Neural progenitor cell (in vitro differentiated cells): ENCODE results near the gene CHSY3. TPM values are rescaled to one million over a fixed set of nuclear protein-coding genes. Genes with fewer than 3 reads are reported as not detected.

Experiments
- DNase-seq: peaks from one replicate; pipeline ENCODE4 v3.0.0-alpha.2; 2016; ENCODE audit warnings: low spot score
- H2AFZ ChIP-seq: fragments of 200-600 bp; sonication (generic); replicated peaks from 2 replicates; pipeline ENCODE4 v1.6.1; 2016; ENCODE audit warnings: antibody characterized with exemption
- H3F3A ChIP-seq: fragments of 200-600 bp; sonication (generic); 2 replicates; pipeline ENCODE4 v1.6.1; 2016; ENCODE audit warnings: antibody characterized with exemption, low read depth
- H3K27ac ChIP-seq: fragments of 200-600 bp; sonication (generic); 2 replicates; pipeline ENCODE4 v1.5.1; 2016; ENCODE audit warnings: mild to moderate bottlenecking
- H3K27me3 ChIP-seq: fragments of 200-600 bp; sonication (generic); 2 replicates; pipeline ENCODE4 v1.6.1; 2016; ENCODE audit warnings: mild to moderate bottlenecking, moderate library complexity
- H3K36me3 ChIP-seq: fragments of 200-600 bp; sonication (generic); 2 replicates; pipeline ENCODE4 v1.5.1; 2016
- H3K4me1 ChIP-seq: fragments of 200-600 bp; sonication (generic); 2 replicates; pipeline ENCODE4 v1.6.1; 2016; ENCODE audit warnings: mixed run types
- H3K4me2 ChIP-seq: fragments of 200-600 bp; sonication (generic); 2 replicates; pipeline ENCODE4 v1.6.1; 2016
- H3K4me3 ChIP-seq: fragments of 200-600 bp; sonication (generic); 2 replicates; pipeline ENCODE4 v1.5.1; 2016
- H3K79me2 ChIP-seq: fragments of 200-600 bp; sonication (generic); 2 replicates; pipeline ENCODE4 v1.6.1; 2016; ENCODE audit warnings: low read depth
- H3K9ac ChIP-seq: fragments of 200-600 bp; sonication (generic); 2 replicates; pipeline ENCODE4 v1.6.1; 2016
- H3K9me3 ChIP-seq: fragments of 200-600 bp; sonication (generic); 2 replicates; pipeline ENCODE4 v1.5.1; 2016; ENCODE audit warnings: low read depth
- H4K20me1 ChIP-seq: fragments of 200-600 bp; sonication (generic); 2 replicates; pipeline ENCODE4 v1.6.1; 2016; ENCODE audit warnings: low read depth
- H3K27ac Mint-ChIP-seq: 3 replicates; pipeline ENCODE4 v1.8.0; 2021; ENCODE audit warnings: mixed read lengths
- H3K27me3 Mint-ChIP-seq: 2 replicates; pipeline ENCODE4 v1.8.0; 2022; ENCODE audit warnings: low read depth, mild to moderate bottlenecking, inconsistent platforms, moderate library complexity, mixed read lengths; ENCODE audit not compliant: insufficient read depth
- H3K36me3 Mint-ChIP-seq: 3 replicates; pipeline ENCODE4 v1.8.0; 2021; ENCODE audit warnings: mixed read lengths
- H3K4me1 Mint-ChIP-seq: 3 replicates; pipeline ENCODE4 v1.8.0; 2021; ENCODE audit warnings: mixed read lengths
- H3K4me3 Mint-ChIP-seq: 3 replicates; pipeline ENCODE4 v1.8.0; 2021; ENCODE audit warnings: mild to moderate bottlenecking, moderate library complexity, mixed read lengths
- H3K9me3 Mint-ChIP-seq: 3 replicates; pipeline ENCODE4 v1.8.0; 2020; ENCODE audit warnings: mixed read lengths
- EZH2 ChIP-seq: fragments of 200-600 bp; sonication (generic); IDR thresholded peaks from 2 replicates; pipeline ENCODE4 v1.6.1; 2017; ENCODE audit warnings: antibody characterized with exemption, mild to moderate bottlenecking, moderate library complexity
- EZH2phosphoT487 ChIP-seq: fragments of 200-600 bp; sonication (generic); IDR thresholded peaks from 2 replicates; pipeline ENCODE4 v1.6.1; 2017; ENCODE audit warnings: antibody characterized with exemption
- total RNA-seq: library from RNA; depleted of rRNA; stranded (reverse); fragments of >200 nt; gene quantifications from 2 replicates; pipeline ENCODE4 v1.2.3, GENCODE V29; 2015; ENCODE audit warnings: low replicate concordance
- TF ChIP-seq, protein P1 (sequence below): fragments of 200-600 bp; sonication (generic); IDR thresholded peaks from 2 replicates; pipeline ENCODE4 v1.5.1; 2017; ENCODE audit warnings: antibody characterized with exemption, mild to moderate bottlenecking

The CHSY3 gene
- total RNA-seq, 1 donor from 2014 or later = 0.30 TPM

DNA sequence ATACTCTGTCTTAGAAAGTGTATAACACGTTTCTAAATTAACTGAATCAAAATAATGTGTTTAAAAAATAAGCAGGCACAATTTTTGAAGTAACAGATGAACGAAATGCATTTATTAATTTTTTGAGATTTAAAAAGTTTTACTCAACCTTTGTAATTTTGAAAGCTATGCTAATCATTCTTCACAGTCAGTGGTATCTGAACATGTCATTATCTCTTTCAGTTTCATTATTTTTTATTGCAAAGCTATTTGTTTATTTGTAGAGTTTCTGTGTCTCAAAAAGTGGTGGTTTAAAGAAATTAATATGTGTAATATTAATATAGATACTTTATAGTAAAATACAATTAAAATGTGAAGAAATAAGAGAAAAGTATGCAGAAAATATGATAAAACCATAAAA lies 11.2 kb downstream of the CHSY3 start:
- H4K20me1 ChIP-seq = no peaks in the 10 kb centered on the region
- no peak overlapping the region for H3K4me2 ChIP-seq
- TF ChIP-seq, protein P1, sequence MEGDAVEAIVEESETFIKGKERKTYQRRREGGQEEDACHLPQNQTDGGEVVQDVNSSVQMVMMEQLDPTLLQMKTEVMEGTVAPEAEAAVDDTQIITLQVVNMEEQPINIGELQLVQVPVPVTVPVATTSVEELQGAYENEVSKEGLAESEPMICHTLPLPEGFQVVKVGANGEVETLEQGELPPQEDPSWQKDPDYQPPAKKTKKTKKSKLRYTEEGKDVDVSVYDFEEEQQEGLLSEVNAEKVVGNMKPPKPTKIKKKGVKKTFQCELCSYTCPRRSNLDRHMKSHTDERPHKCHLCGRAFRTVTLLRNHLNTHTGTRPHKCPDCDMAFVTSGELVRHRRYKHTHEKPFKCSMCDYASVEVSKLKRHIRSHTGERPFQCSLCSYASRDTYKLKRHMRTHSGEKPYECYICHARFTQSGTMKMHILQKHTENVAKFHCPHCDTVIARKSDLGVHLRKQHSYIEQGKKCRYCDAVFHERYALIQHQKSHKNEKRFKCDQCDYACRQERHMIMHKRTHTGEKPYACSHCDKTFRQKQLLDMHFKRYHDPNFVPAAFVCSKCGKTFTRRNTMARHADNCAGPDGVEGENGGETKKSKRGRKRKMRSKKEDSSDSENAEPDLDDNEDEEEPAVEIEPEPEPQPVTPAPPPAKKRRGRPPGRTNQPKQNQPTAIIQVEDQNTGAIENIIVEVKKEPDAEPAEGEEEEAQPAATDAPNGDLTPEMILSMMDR = no peak
- TF ChIP-seq EZH2 = no peak
- no peak for TF ChIP-seq EZH2phosphoT487
- H3K4me1 ChIP-seq = no peaks in the 10 kb centered on the region
- no peak overlapping the region for H3K9ac ChIP-seq
- Mint-ChIP-seq H3K9me3 (peaks cover 1% of the 10 kb centered on the region), H3K36me3 (no peaks in the 10 kb centered on the region), H3K27ac (no peak overlapping the region), H3K4me1 (no peaks in the 10 kb centered on the region), H3K27me3 (no peaks in the 10 kb centered on the region), H3K4me3 (no peak overlapping the region)
- no peaks in the 10 kb centered on the region for H3F3A ChIP-seq
- no peaks in the 10 kb centered on the region for H3K27me3 ChIP-seq
- H3K4me3 ChIP-seq = no peak overlapping the region
- H3K36me3 ChIP-seq = no peaks in the 10 kb centered on the region
- H3K9me3 ChIP-seq = no peaks in the 10 kb centered on the region
- no peak for DNase-seq
- no peak overlapping the region for H2AFZ ChIP-seq
- no peaks in the 10 kb centered on the region for H3K79me2 ChIP-seq
- no peak overlapping the region for H3K27ac ChIP-seq

DNA sequence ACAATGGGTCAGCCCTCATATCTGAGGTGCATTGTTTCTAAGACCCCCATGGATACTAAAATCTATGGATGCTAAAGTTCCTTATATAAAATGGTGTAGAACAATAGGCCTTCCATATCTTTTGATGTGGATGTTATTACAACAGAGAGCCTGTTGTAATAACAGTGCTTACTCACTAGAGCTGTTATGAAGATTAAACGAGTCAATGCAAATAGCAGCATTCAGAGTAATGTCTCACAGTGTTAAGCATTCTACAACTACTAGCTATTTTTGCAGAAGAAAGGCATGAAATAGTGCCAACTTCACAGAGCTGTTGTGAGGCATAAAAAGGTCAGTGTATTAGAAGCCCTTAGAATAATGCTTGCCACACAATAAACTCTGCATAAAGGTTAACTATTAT lies 13.0 kb downstream of the CHSY3 start:
- Histone ChIP-seq H3F3A (no peaks in the 10 kb centered on the region), H2AFZ (no peak overlapping the region), H3K4me2 (no peak overlapping the region), H3K4me3 (no peak overlapping the region), H3K36me3 (no peaks in the 10 kb centered on the region), H3K27ac (no peak overlapping the region), H4K20me1 (no peaks in the 10 kb centered on the region), H3K9ac (no peak overlapping the region), H3K9me3 (no peaks in the 10 kb centered on the region), H3K4me1 (no peaks in the 10 kb centered on the region), H3K27me3 (no peaks in the 10 kb centered on the region), H3K79me2 (no peaks in the 10 kb centered on the region)
- no peak for TF ChIP-seq EZH2
- TF ChIP-seq EZH2phosphoT487 = no peak
- TF ChIP-seq, protein P1 = no peak
- H3K27me3 Mint-ChIP-seq = no peaks in the 10 kb centered on the region
- H3K36me3 Mint-ChIP-seq = no peaks in the 10 kb centered on the region
- no peaks in the 10 kb centered on the region for H3K4me1 Mint-ChIP-seq
- H3K9me3 Mint-ChIP-seq = peaks cover 1% of the 10 kb centered on the region
- no peak overlapping the region for H3K27ac Mint-ChIP-seq
- H3K4me3 Mint-ChIP-seq = no peak overlapping the region
- no peak for DNase-seq

DNA sequence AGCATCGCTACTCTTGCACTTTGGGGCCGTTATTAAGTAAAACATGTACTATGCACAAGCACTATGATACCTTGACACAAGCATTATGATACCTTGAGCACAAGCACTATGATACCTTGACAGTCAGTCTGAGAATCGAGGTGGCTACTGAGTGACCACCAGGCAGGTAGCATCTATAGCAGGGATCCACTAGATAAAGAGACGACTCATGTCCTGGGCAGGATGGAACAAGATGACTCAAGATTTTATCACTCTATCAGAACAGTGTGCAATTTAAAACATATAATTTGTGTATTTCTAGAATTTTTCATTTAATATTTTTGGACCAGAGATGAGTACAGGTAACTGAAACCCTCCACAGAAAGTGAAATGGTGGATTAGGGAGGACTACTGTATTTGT lies 16.9 kb downstream of the CHSY3 start:
- DNase-seq = no peak
- Histone ChIP-seq H3K27ac (no peak overlapping the region), H3K9ac (no peak overlapping the region), H3K4me2 (no peak overlapping the region), H3F3A (no peaks in the 10 kb centered on the region), H3K4me1 (no peaks in the 10 kb centered on the region), H4K20me1 (no peaks in the 10 kb centered on the region), H3K36me3 (no peaks in the 10 kb centered on the region), H3K27me3 (no peaks in the 10 kb centered on the region), H3K9me3 (no peaks in the 10 kb centered on the region), H2AFZ (no peak overlapping the region), H3K4me3 (no peak overlapping the region), H3K79me2 (no peaks in the 10 kb centered on the region)
- no peaks in the 10 kb centered on the region for H3K4me1 Mint-ChIP-seq
- H3K27me3 Mint-ChIP-seq = no peaks in the 10 kb centered on the region
- peaks cover 1% of the 10 kb centered on the region for H3K9me3 Mint-ChIP-seq
- H3K27ac Mint-ChIP-seq = no peak overlapping the region
- H3K36me3 Mint-ChIP-seq = no peaks in the 10 kb centered on the region
- TF ChIP-seq EZH2 = no peak
- TF ChIP-seq, protein P1 = no peak
- no peak for TF ChIP-seq EZH2phosphoT487
- H3K4me3 Mint-ChIP-seq = no peak overlapping the region

DNA sequence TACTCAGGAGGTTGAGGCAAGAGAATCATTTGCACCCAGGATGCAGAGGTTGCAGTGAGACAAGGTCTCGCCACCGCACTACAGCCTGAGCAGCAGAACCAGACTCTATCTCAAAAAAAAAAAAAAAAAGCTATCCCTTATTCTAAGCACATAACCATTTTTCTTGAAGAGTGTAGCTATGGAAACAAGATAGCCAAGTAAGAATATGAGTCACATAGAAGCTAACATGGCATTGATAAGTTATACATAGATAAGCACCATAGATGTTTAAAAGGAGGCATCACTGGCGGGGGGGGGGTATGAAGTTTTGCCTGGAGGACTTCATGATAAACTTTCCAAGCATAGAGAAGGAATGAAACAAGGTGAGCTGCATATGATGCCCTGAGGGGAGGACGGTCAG lies 26.0 kb downstream of the CHSY3 start:
- Histone ChIP-seq H3K4me2 (no peak overlapping the region), H2AFZ (no peak overlapping the region), H3K27ac (no peak overlapping the region), H3K9me3 (no peaks in the 10 kb centered on the region), H3K79me2 (no peaks in the 10 kb centered on the region), H4K20me1 (no peaks in the 10 kb centered on the region), H3K4me1 (no peaks in the 10 kb centered on the region), H3K9ac (no peak overlapping the region), H3F3A (no peaks in the 10 kb centered on the region), H3K27me3 (no peaks in the 10 kb centered on the region), H3K4me3 (no peak overlapping the region), H3K36me3 (no peaks in the 10 kb centered on the region)
- TF ChIP-seq, protein P1 = no peak
- TF ChIP-seq EZH2phosphoT487 (no peak), EZH2 (no peak)
- Mint-ChIP-seq H3K27me3 (no peaks in the 10 kb centered on the region), H3K4me1 (no peaks in the 10 kb centered on the region), H3K4me3 (no peak overlapping the region), H3K27ac (no peak overlapping the region), H3K9me3 (no peaks in the 10 kb centered on the region), H3K36me3 (no peaks in the 10 kb centered on the region)
- DNase-seq = no peak
